ENCODE results near the gene PKP3.

Gene PKP3

GRCh38 chr11:380996-381395, 13.0 kb upstream of the PKP3 start:
- Histone ChIP-seq H3K4me3 (no peak overlapping the region), H3K27ac (no peak overlapping the region)
- no peak for TF ChIP-seq CTCF (IDR thresholded peaks at IDR 0.05)
- DNase-seq (ENCODE audit: low spot score): no peak

GRCh38 chr11:381501-382072, 12.4 kb upstream of the PKP3 start:
- H3K27ac ChIP-seq: no peak overlapping the region
- no peak for TF ChIP-seq CTCF (IDR thresholded peaks at IDR 0.05)
- no peak overlapping the region for H3K4me3 ChIP-seq
- no peak for DNase-seq (ENCODE audit: low spot score)

- DNase-seq (ENCODE audit: low spot score): no peak
- Histone ChIP-seq H3K27ac (no peak overlapping the region), H3K4me3 (no peak overlapping the region)
- TF ChIP-seq CTCF (IDR thresholded peaks at IDR 0.05): no peak
Observed at GRCh38 chr11:382081-382629, 11.9 kb upstream of the PKP3 start.

- no peak for DNase-seq (ENCODE audit: low spot score)
- no peak overlapping the region for H3K27ac ChIP-seq
- TF ChIP-seq CTCF (IDR thresholded peaks at IDR 0.05): no peak
- no peak overlapping the region for H3K4me3 ChIP-seq
Observed at GRCh38 chr11:383431-383830, 10.6 kb upstream of the PKP3 start.

GRCh38 chr11:384511-384910, 9.5 kb upstream of the PKP3 start:
- no peak for DNase-seq (ENCODE audit: low spot score)
- Histone ChIP-seq H3K4me3 (no peak overlapping the region), H3K27ac (no peak overlapping the region)
- TF ChIP-seq CTCF (IDR thresholded peaks at IDR 0.05): no peak

- no peak for DNase-seq (ENCODE audit: low spot score)
- no peak for TF ChIP-seq CTCF (IDR thresholded peaks at IDR 0.05)
- no peak overlapping the region for H3K27ac ChIP-seq
- H3K4me3 ChIP-seq: no peak overlapping the region
Observed at GRCh38 chr11:385594-386351, 8.2 kb upstream of the PKP3 start.

GRCh38 chr11:386483-386882, 7.5 kb upstream of the PKP3 start:
- TF ChIP-seq CTCF (IDR thresholded peaks at IDR 0.05): no peak

More at GRCh38 chr11:386483-386882, 7.5 kb upstream of the PKP3 start:
- H3K4me3 ChIP-seq: no peak overlapping the region
- no peak overlapping the region for H3K27ac ChIP-seq
- no peak for DNase-seq (ENCODE audit: low spot score)
